Dermis microvascular lymphatic vessel endothelial cell (primary cell): ENCODE measurements around the gene CST7. TPM values are rescaled to one million over a fixed set of nuclear protein-coding genes. Genes with fewer than 3 reads are reported as not detected.

ENCODE experiments used
- DNase-seq, 2 donors: peaks; one replicate each; pipeline versions ENCODE4 v3.0.0 to v3.0.0-alpha.2; 2010; ENCODE audit warnings: low read depth in 2 of 2
- total RNA-seq: library from RNA; depleted of rRNA; stranded (reverse); fragments of >200 nt; gene quantifications from 2 replicates; pipeline ENCODE4 v1.2.1, GENCODE V29; 2014

Gene CST7
- total RNA-seq, 1 donor from 2014 or later: not detected

DNA sequence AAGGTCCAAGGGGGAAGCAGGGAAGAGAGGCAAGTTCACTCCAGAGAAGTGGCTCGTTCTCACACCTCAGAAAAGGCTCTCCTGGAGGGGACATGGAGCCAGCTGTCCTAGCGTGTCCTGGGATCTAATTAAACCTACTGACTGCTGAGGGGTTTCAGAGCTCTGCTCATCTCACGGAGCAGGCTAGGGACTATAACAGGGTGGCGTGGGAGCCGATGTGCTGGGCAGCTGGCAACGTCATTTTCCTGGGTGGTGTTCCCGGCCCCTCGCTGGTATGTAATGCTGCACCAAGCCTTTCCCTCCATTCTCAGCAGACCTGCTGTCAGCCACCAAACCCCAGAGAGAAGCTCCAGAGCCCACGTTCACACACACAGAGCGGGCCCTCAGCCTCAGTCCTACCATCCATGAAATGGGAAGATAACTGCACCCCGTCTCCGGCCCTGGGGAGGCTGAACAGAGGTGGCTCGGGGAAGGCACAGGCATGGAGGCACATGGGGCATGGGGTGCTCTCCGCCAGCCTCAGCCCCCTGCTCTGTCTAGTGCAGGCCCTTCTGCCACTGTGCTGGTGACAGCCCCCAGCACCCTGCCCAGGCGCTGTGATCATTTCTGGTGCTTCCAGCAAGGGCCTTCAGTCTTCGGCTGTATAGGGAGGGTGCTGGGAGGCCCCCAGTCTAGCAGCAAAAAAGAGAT, 1.9 kb downstream of the CST7 start:
- no peak for DNase-seq

DNA sequence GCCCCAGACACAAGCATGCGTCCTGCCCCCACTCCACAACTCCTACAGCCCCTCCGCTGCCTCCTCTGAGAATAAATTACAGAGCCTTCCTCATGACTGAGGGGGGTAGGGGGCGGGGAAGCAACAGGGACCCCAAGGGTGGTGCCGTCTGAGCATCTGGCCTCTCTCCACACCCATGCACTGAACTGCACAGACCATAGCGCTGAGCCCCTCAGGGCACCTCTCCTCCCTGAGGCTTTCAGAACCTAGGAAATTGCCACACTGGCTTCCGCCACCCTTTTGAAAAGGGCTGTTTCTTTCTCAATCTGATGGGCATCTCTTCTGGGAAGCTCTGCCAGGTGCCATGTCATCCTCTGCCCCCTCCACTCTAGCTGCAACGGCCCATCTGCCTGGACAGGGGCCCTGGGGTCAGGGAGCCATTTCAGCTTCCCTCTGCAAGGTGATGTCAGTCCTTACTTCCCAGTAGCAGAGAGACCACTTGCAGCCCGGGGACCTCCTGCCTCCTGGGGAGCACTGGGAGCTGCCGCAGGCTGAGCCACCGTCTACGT, 2.5 kb downstream of the CST7 start:
- DNase-seq: no peak

GRCh38 chr20:24952376-24953208, 3.5 kb downstream of the CST7 start:
- DNase-seq: no peak

DNA sequence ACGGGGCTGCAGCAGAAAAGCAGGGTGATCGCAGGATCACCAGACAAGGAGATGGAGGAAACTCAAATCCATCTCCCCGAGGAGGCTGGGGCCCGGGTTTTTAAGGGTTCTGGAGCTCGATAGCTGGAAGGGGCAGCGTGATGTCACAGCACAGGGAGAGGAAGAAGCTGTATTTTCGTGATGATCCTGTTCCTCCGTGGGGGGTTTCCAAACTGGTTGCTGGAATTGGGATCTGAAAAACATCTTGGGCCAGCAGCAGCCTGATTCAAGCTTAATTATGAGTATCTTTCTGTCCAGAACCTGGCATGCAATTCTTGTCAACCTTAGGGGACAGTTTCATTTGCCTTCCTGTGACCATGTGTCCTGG, 4.1 kb downstream of the CST7 start:
- DNase-seq: no peak

DNA sequence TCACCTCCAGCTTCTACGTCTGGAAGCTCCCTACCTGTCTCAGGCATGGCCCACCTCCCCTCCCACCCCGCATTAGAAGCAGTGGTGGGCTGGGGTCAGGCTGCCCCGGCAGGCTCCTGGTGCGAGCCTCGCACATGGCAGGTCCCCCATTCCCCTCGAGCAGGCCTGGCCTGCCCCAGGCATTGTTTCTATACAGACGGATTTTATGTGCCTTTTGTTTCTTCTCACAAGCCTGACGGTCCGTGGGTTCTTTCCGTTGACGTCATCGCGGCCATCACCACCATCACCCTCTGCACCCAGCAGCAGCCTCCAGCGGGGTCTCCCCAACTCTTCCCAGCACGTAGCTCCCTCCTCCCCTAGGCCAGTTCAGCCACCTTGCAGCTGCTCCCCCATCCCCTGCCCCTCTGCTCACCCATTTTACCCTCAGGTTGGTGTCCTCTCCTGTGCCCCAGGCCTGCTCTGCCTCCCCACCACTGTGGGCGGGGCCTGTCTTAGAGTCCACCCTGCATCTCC, 4.6 kb downstream of the CST7 start:
- no peak for DNase-seq

DNA sequence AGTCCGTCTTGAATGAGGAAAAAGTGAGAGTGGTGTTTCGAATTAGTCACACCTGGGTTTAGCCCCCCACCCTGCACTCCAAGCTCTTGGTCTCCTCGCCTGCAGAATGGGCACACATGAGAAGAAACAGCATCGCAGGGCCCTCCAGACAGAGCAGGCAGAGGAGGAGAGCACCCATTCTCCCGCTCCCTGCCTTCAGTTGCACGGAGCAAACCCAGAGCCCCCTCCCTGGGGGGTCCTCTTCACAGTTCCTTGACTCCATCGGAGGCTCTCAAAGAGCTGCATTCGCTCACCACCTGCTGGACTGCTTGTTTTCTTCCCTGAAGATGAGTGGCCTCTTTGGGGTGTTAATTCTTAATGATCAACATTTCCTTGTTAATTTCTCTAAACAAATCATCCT, 5.1 kb downstream of the CST7 start:
- DNase-seq: no peak

DNA sequence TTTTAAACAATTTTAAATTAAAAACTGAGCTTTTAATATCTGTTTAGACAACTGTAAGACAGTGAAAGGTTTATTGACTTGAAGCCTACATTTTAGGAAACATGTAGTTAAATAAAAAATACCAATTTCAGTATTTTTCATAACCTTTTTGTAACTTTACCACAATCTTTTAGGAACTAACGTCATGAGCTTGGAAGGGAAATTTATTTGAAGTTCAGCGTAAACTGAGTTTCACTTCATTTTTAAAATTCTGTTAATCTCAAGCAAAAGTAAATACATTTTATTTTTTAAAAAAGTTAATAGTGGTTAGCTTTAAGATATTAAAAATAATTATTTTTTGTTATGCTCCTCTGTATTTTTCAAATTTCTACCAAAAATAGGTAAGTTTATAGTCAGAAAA, 5.5 kb downstream of the CST7 start:
- no peak for DNase-seq

GRCh38 chr20:24955045-24955444, 6.0 kb downstream of the CST7 start:
- DNase-seq: no peak

DNA sequence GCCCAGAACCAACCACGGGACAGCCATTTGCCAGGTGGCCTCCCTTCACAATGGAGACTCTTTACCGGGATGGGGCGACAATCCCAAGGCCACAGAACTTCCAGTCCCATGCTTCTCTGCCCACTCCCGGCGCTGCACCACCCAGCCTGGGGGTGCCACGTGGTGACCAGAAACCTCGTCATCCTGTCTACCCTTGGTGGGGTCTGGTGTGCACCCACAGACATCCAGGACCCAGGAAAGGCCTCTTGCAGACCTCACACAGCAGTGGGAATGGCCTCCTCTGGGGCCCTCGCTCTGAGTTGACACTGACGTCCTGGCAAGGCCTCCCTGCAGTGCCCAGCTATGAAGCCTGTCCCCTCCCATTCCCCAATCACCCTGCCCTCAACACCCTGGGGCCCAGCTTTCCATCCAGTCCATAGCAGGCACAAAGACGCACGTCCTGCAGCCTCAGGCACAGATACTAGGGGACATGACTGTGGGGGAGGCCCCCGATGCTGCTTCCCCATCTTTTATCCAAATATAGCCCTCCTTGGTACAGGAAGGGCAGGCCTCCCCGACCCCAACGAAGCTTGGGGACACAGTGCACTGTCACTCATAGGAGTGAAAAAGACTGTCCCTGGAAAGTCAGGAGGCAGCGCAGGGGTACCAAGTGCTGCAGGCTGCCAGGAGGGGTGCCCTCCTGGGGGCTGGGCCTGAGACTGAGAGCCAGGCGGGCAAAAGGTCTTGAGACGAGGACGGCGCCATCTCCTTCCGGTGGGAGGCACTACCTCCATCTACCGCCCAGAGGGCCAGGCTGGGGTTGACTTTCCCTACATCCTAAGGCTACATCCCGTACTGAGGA, 7.2 kb downstream of the CST7 start:
- no peak for DNase-seq

DNA sequence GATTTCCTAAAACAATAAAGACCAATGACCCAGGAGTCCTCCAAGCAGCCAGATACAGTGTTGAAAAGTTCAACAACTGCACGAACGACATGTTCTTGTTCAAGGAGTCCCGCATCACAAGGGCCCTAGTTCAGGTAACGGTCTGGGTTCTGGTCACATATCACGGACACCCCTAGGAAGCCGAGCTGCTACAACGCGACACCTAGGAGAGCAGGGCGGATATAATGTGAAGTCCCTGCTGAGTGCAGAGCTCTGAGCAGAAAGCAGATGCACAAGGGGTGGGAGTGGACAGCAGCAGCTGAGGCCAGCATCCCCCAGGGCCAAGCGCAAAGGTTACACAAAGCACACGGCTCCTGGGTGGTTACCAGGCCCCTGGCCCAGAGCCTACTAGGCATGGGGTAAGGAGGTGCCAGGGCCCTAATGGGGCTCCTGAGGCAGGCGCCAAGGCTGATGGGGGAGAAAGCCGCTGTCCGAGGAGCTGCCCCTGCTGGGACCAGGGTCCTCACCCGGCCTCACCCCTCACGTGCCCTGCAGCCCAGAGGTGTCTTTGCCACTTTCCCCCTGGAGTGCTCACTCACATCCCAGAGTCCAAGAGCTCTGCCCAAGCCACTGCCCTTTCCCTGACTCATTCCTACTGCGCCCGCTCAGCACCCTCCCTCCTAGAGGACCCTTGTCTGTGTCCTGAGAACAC, 8.4 kb downstream of the CST7 start:
- no peak for DNase-seq

GRCh38 chr20:24958506-24959385, 9.7 kb downstream of the CST7 start:
- DNase-seq: no peak

DNA sequence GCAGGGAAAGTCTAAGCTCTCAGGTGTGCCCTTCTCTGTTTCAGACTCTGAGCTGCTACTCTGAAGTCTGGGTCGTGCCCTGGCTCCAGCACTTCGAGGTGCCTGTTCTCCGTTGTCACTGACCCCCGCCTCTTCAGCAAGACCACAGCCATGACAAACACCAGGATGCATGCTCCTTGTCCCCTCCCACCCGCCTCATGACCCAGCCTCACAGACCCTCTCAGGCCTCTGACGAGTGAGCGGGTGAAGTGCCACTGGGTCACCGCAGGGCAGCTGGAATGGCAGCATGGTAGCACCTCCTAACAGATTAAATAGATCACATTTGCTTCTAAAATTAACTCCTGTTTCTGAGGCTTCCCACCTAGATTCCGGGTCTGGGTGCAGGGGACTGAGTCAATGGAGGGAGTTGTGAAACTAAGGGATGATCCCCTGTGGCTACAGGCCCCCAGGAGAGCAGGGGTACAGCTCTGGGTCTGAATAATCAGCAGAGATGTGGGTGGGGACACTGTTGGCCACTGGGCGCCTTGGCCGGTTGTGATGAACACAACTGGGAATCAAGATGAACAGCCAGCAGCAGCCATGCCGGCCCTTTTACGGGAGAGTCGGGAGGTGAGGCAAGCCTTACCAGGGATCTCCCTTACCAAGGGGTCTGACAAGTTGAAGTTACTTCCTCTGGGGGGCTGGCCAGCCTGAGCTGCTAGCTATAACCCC, 10.7 kb downstream of the CST7 start:
- DNase-seq: no peak

DNA sequence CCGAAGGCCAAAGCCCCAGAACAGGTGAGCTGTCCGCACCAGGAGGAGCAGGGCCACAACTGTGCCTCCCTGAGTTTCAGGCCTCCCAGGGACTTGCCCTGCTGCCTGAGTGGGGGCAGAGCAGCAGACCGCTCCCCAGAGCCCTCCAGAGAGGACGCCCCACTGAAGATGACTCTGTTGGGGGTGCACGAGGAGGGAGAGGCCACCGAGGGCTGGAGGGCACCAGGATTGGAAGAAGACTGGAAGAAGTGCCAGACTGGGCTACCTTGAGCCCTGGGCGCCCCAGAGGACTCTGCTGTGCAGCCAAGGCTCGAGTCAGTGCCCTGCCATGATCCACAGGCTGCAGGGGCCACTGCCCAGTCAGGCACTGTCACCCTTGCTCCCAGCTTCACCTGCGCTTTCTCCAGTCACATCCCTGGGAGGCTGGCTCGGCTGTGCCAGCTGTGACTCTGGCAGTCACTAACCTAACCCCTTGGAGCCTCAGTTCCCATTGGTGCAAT, 11.3 kb downstream of the CST7 start:
- no peak for DNase-seq

DNA sequence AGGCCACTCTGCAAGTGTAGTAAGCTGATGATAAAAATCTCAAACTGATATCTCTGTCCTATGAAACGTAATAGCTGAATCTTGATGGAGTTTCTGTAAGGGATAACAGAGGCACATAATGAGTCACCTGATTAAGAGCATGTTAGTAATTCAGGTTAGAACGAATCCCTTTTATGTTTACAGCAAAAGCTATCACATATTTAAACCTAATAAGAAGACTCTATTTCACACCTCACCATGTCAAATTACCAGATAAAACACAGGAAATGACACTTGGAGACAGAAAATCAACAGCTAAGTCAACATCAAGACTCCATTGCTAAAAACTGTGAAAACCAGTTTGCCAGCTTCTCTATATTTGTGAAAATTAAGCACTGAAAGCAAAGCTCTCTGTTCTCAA, 11.8 kb downstream of the CST7 start:
- no peak for DNase-seq

GRCh38 chr20:24961384-24962181, 12.5 kb downstream of the CST7 start:
- no peak for DNase-seq

GRCh38 chr20:24962182-24962492, 13.1 kb downstream of the CST7 start:
- no peak for DNase-seq

GRCh38 chr20:24962510-24962909, 13.4 kb downstream of the CST7 start:
- no peak for DNase-seq

- no peak for DNase-seq
Observed at GRCh38 chr20:24963672-24964505, 14.8 kb downstream of the CST7 start.
